ENCODE results near the gene CLEC20A.

CLEC20A gene

DNA sequence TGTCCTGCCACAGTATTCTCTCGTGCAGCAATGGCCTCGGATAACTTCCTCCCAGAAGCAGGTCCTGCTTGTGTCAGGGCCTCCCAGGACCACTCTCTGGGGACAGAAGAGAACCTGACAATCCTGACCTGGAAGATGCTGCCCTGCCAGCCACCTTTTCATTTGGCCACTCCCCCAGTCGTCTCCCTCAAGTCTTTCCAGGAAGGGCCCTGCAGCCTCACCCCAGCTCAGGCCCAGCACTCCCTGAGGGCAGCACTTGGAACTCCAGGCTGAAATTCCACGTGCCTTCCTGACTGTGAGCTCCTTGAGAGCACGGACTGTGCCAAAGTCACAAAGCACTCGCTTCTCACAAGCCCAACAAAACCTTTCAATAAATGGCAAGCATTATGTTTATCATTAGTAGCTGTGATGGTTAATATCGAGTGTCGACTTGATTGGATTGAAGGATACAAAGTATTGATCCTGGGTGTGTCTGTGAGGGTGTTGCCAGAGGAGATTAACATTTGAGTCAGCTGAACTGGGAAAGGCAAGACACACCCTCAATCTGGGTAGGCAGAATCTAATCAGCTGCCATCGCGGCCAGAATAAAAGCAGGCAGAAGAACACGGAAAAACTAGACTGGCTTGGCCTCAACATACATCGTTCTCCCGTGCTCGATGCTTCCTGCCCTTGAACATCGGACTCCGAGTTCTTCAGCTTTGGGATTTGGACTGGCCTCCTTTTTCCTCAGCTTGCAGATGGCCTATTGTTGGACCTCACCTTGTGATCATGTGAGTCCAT, 2.3 kb upstream of the CLEC20A start:
- no peak for DNase-seq

DNA sequence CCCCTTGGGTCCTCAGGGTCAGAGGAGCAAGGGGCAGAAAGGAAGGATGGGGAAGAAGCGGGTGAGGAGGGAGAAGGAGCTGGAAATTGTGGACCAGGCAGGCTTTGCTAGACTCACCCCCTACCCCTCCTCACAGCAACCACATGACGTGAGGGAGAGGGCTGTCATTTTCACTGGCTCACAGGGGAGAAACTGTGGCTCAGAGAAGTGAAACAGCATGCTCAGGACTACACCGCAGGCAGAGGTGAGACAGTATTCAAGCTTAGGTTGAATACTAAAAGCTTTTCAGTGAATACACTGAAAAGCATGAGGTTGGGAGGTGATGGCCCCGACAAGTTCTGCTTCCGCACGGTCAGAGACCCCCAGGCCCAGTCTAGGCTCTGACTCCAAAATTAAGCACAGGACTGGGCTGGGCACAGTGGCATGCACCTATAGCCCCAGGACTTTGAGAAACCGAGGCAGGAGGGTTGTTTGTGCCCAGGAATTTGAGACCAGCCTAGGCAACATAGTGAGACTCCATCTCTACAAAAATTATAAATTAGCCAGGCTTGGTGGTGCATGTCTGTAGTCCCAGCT, 1.2 kb upstream of the CLEC20A start:
- DNase-seq: no peak

DNA sequence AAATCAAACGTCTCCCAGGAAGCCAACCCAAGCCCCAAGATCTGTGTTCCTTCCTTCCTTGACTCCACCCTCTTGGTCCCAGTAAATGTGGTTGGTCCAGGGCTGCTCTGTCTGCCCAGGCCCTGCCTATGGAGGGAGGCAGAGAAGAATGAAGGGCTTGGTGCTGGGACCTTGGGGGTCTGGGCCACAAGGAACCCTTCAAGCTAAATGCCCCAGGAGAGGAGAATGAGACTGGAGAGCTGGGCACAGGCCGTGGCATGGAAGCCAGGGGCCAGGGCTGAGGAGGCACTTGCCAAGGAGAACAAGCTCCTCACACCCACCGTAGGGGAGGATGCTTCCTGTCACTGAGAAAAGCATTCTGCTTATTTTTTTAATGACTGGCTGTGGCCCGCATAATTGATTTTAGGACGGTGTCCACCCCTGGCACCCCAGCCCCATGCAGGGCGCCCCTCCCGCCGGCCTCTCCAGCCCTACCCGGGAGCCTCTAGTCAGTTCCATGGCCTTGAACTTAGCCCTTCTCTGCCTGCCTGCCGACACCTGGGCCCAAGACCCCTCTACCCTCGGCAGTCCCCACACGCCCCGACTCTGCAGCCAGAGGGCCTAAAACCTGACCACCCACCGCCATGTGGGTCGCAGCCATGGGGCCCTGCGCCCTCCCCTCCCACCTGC, 889 bp downstream of the CLEC20A start:
- DNase-seq: no peak

DNA sequence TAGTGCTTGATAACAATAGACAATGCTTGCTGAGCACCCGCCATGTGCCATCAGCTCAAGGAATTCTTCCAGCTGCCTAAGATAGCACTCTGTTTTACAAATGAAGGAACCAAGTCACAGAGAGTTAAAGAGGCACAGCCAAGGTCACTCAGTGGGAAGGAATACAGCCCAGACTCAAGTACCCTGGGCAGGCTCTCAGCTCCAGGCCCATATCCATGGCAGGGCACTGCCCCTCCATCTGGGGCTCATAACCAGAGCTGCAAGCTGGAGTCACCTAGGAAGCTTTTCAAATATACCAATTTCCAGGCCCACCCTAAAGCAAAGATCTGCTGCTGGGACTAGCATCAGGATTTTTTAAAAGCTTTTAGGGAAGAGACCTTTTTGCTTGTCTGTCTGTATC, 1.6 kb downstream of the CLEC20A start:
- DNase-seq: no peak

DNA sequence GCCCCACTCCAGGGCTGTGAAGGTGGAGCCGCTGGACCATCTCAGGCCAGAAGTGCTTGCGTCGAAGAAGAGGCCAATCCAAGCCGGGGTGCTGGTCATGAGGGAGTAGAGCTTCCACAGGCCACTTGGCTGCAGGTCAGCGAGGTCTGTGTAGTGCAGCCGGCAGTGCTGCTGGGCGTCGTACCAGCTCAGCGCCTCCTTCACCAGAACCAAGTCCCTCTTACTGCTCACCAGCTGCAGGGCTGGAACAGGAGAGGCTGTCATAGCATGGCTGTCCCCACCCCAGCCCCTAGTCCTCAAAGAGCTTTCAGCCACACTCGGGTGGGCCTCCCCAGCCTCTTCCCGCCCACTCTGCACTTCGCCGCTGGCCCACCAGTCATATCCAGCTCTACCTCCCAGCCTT, 2.2 kb downstream of the CLEC20A start:
- no peak for DNase-seq

DNA sequence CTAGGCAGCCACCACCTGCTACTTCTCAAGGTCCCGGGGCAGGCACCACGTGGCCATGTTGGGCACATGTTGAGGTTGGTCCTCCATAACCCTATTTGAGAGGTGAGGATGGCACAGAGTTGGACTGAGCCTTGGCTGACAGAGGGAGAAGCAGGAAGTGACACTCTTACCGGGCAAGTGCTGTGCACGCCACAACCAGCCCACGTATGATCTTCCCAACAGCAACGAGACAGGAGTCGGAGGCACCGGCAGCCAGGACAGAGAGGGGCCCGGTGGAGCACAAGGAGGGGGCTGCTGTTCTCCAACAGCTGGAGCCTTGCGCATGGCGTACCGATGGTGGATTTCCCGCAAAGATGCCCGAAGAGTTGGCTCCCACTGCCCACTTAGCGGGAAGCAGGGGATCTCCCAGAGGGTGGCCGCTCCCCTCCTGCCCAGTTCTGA, 3.4 kb downstream of the CLEC20A start:
- DNase-seq: no peak

DNA sequence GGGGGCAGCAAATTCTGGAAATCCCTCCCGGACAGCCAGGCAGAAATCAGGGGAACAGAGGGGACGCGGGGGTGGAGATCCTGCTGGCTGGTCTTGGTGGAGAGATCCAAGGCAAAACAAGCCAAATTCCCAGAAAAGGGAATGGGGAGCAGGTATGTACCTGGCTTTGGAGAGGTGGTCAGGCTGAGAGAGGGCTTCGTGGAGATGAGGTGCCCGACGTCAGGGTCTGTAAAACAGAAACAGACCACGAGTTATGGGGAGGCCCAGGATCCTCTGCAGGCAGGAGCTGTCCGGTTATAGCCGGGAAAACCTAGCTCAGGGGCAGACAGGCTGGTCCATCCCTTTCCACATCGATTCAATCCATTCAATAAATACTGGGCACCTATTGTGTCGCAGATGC, 4.4 kb downstream of the CLEC20A start:
- DNase-seq: no peak

DNA sequence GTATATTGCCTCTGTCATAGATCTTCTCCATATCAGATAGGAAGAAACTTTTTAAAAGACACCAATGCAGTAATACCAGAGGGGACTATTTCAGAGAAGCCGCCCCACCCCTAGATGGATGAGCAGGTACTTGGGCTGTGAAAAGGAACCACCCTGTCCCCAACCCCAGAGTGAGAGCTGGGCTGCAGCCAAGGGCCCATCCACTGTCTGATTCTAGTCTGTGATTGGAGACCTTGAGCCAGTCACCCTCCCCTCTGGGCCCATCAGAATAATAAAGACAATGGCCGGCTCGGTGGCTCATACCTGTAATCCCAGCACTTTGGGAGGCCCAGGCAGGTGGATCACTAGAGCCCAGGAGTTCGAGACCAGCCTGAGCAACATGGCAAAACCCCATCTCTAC, 5.0 kb downstream of the CLEC20A start:
- no peak for DNase-seq

DNA sequence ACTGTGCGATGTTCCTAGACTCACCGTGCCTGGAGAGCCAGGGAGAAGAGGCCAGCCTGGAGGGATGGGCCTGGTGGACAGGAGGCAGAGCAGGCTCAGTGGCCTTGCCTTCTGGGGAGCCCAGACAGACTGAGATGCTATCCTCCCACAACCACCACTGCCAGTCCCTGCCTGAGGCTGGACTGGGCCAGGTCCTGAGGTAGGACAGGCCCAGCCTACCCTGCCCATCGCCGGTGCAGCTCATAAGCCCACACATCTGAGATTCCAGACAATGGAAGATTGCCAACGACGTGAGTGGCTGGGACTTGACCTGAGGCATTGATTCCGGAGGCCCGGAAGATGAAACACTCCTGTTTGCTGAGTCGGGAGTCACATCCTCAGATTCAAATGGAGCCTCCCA, 5.8 kb downstream of the CLEC20A start:
- no peak for DNase-seq

DNA sequence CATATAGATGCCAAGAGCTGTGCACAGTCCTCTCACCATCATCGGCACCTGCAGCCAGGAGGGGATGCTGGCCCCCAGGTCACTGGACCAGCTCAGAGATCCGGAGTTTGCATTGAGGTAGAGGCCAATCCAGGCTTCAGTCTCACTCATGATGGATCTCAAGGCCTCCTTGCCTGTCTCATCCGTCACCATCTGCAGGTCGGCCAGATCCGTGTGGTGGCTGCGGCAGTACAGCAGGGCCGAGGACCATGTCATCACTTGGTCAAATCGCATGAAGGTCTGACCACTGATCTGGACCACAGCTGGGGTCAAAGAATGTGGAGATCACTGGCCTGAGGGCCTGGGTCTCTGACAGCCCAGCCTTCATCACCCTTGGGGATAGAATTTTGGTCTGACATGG, 6.6 kb downstream of the CLEC20A start:
- DNase-seq: no peak

DNA sequence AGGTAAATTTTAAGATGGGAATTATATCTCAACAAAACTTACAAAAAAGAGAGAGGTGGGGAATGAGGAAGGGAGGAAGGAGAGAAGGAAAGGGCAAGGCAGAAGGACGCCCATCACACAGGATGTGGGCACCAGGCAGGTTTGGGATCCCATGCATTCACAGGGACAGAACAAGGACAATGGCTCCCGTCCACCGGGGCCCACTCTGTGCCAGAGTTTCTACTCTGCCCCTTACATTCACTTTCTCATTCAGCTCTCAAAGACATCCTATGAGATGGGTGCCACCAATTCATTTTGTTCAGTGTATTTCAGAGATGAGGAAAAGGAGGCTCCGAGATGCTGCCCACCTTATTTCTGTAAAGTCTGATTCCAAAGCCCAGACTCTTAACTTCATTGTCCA, 7.4 kb downstream of the CLEC20A start:
- DNase-seq: no peak

DNA sequence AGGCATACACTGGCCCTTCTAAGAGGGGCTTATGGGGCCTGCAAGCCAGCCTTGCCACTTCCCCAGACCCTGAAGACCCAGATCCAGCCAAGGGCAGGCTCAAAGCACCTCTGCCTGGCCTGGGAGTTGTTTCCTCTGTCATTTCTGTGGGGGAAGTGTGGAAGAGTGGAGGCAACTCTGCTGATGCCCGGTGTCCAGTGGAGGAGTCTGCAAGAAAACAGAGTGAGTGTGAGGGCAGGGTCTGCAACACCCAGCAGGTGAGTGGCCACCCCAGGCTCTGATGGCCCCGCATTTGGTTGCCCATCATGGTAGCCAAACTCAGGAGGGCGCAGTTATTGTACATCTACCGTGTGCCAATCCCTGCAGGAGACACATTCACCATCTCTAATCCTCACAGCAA, 8.4 kb downstream of the CLEC20A start:
- no peak for DNase-seq

DNA sequence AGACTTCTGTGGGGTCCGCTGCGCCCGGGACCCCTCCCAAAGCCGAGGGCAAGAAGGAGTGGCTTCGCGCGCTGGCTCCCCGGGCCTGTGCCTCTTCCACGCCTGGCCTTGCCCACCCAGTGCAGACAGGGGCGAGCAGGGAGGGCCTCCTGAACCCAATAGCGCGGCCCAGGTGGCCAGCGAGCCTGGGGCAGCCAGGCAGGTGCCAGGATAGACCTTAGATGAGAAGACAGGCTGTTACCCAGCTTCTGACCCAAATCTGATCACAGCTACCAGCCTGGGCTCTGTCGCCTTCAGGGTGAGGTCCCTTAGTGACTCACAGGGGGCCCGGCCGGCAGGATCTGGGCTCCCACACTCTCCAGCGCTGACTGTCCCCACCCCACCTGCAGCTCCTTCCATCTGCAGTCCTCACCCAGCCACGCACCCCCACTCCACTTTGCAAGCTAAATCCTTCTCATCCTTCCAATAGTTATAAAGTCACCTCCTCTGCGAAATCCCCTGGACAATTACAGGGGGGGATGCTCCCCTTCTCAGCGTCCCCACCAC, 9.6 kb downstream of the CLEC20A start:
- DNase-seq: no peak

DNA sequence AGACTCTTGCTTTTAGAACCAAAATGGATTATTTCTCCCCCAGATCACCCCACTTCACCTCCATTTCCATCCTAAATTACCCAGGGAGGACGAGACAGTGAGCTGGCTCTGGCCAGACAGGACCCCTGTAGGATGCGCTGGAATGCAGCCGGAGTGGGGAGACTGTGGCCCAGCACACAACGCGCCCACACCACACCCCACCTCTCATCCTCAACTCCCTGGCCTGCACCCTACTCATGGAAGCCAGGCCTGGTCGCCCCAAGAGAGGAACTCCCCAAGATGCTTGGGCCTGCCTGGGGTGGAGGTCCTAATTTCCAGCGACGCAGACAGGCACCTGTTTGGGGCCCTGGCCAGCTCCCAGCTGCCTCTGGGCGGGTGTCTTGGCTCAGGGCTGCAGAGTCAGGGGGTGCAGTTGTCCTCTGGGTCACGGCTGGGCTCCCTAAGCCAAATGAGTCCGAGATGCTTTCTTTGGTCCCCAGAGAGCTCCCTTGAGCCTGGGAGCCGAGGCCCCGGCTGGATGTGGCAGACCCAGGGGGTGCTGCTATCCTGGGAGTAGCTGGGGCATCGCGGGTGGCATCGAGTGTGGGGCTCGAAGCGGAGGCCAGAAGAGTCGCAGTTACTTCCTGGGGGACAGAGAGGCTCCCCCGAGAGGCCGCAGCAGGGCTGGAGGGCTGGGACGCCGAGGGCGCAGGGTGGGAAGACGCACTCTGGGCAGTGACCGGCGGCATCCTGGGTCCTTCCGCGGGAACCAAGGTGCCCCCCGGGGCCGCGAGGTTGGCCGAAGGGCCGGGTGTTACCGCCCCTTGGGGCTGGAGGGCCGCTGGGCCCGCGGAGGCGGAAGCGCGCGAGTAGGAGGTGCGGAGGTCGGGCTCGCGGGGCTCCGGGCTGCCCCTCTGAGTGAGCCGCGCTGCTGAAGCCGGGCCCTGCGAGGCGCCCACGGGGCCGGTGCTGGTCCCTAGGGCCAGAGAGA, 10.4 kb downstream of the CLEC20A start:
- no peak for DNase-seq

DNA sequence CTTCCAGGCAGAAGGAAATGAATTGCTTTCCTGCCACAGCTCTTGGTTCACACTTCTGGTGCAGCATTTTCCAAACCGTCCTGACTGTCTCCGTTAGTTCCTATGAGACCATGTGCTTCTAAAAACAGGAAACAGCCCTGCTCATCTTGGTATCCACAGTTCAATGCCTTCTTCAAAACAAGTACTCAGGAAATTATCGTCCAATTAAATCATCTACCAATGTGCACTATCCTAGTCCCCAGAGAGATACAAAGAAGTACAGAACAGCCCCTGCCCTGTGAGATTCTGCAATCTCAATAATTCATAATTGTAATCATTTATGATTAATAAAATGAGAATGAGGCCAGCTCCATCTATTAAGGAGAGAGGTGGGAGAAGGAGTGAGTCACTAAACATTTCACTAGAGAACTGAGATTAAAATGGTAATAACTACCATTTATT, 11.2 kb downstream of the CLEC20A start:
- no peak for DNase-seq

DNA sequence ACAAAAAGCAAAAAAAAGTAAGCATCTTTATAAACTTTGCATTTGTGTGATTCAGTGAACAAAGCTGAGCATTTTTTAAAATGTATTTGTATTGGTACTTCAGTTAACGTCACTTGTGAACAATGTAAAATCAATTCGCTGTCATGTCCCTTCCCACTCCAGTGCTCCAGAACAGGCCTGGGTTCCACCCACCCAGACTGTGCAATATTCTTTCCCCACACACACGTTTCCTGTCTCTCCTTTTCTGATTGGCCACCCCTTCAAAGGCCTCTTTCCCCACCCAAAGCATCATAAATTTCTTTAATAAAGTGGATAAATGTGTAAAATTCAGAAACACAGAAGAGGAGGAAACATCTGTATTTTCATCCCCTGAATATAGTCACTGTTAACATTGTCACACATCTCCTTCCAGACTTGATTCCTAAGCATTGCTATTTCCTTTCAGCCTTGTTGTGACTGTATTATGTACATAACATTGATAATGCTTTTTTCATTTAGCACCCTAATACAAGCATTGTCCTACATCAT, 12.0 kb downstream of the CLEC20A start:
- DNase-seq: no peak

DNA sequence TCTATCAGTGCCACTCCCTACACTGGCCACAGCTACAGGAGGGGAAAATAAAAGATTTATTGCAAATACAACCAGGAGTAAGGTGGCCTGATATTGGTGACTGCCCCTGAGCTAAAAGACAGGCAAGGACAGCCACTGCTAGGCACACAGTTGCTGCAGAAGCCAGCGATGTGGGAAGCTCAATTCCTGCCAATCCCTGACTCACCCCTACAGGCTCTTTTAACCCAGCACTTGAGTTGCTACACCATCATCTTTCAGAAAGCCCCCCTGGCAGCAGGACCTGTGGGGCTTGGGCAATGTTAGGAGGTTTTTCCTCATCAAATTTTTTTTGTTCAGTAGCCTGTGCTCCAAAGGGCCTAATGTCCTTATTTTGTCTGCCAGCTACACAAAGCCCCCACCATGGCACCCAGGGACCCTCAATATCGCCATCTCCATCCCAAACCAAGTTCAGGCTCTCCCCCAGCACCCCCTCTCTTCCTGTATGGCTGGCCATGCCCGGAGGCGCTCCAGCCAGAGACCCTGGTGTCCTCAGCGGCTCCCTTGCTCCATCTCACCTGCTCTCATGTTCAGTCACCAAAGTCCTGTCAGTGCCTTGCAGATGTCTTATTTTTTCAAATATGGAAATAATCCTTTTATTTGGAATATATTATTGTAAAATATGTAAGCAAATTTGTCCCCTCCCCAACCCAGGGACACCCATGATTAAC, 13.4 kb downstream of the CLEC20A start:
- DNase-seq: no peak

DNA sequence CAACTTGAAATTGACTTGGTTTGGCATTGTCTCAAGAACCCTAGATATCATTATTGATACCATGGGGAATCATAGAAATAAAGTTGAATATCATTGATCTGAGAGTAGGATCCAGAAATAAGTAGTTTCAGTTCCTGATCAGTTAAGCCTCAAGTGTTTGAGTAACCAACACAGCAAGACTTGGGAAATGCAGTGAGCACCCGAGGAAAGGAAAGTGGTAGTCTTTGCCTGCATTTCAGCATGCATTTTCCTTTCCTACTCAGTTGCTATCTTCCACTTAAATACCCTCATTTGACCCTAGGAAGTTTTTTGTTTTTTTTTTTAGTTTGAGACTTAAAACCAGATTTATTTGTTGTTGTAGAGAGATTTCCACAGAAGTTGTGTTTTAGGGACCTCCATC, 18.9 kb downstream of the CLEC20A start:
- DNase-seq: no peak

DNA sequence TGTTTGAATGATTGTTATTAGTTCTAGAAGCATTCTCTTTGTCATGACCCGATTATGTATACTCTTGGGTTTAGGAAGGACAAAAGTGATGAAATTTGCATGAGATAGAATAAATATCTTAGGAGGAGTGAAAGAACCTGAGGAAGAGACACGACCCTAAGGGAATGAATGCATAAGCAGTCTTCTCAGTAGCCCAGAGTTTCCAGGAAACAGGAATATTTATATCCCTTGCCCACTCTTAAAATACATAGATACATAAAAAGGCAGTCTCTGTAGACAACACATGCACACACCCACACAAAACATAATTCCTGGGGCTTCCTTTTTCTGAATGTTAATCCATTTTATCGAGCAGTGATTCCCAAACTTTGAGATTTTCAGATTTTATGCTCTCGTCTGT, 19.4 kb downstream of the CLEC20A start:
- no peak for DNase-seq

DNA sequence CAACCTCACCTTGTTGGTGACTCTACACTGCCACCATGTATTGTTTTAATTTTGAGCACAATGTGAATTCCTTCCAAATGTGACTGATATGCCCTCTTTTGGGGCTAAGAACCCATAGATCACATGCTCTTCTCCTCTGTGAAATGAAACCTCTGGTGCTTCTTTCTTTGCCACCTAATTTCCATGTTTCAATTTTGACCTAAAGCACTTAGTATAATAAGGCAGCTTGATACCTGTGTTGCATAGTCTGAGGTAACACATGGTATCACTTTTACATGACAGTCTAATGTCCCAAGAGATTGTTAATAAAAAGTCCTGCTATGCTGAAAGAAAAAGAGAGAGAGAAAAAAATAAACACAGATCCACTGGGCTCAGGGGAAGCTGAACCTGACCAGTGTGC, 24.2 kb downstream of the CLEC20A start:
- no peak for DNase-seq

DNA sequence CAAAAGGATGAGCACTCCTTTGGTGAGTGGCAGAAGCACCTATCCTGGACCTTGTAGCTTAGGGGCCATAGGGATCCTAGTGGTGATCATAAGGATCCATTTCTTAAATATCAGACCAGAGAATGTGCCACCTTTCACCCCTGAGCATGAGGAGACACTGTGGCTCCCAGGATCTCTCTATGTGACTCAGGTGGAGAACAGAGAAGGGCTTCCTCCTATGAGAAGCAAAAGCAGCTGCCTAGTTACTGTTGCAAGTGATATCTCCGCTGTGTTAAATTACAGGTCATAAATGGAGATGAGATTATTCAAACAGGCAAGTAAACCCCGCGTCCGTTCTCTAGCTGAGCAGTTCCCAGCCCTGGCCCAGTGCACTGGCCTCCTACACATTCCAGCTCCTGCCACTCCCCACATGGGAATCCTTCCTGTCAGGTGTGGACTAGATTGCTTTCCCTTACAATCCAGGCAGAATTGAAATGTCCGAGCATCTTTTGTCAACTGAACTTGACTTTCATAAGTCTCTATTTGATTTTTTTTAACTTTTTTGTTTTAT, 26.3 kb downstream of the CLEC20A start:
- no peak for DNase-seq

DNA sequence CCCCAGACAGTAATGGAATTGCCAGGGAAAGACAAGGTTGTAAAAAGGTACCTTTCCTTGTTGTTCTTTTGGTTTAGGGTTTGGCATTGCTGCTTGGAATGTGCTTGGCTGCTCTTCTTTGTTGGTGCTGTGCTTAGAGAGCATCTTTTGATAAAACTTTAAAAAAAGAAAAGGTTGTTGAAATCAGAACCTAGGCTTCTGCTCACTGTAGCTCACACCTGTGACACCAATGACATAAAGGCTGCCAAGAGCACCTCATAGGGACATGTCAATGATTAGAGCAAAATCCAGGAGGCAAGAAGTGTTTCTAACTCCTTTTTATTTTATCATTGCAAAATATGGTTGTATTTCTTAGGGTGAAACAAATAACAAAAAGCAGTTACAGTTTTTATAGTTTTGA, 28.9 kb downstream of the CLEC20A start:
- DNase-seq: no peak

All from CD4-positive, alpha-beta T cell treated with Interleukin-17A for 1 hour (primary cell).